Non-pigmented ciliary epithelial cell (primary cell): ENCODE data around the gene ADAMTS16.
"Not testable (repeated sequence)": the region's sequence is repeated elsewhere in the genome, so short reads cannot be mapped to it uniquely, and the experiment has no call there.

Experiments
- DNase-seq: peaks from one replicate; pipeline ENCODE4 v3.0.0-alpha.2; 2010; ENCODE audit warnings: low read depth

Gene ADAMTS16

GRCh38 chr5:5139777-5140478, at the start of gene ADAMTS16:
TSS of gene ADAMTS16 (plus strand) at chr5:5140330. CDS start at chr5:5140468, 138 bp downstream.
- no peak for DNase-seq

GRCh38 chr5:5092149-5092548, 48.0 kb upstream of the ADAMTS16 start:
- no peak for DNase-seq

- no peak for DNase-seq
These were observed 39.5 kb upstream of the ADAMTS16 start for GRCh38 chr5:5100635-5101034.

- DNase-seq: no peak
These were observed 38.5 kb upstream of the ADAMTS16 start for GRCh38 chr5:5101676-5102075.

GRCh38 chr5:5103245-5103644, 36.9 kb upstream of the ADAMTS16 start:
- no peak for DNase-seq

GRCh38 chr5:5104550-5104949, 35.6 kb upstream of the ADAMTS16 start:
- no peak for DNase-seq

GRCh38 chr5:5105531-5105930, 34.6 kb upstream of the ADAMTS16 start:
- no peak for DNase-seq

- no peak for DNase-seq
These were observed 23.2 kb upstream of the ADAMTS16 start for GRCh38 chr5:5116956-5117355.

GRCh38 chr5:5122776-5123175, 17.4 kb upstream of the ADAMTS16 start:
- DNase-seq: no peak

- no peak for DNase-seq
These were observed 15.9 kb upstream of the ADAMTS16 start for GRCh38 chr5:5124231-5124630.

GRCh38 chr5:5126444-5126843, 13.7 kb upstream of the ADAMTS16 start:
- no peak for DNase-seq

- DNase-seq: no peak
These were observed 11.4 kb upstream of the ADAMTS16 start for GRCh38 chr5:5128766-5129165.

GRCh38 chr5:5132234-5132633, 7.9 kb upstream of the ADAMTS16 start:
- DNase-seq: no peak

GRCh38 chr5:5132693-5133295, 7.3 kb upstream of the ADAMTS16 start:
- no peak for DNase-seq

- DNase-seq: no peak
These were observed 6.0 kb upstream of the ADAMTS16 start for GRCh38 chr5:5134107-5134506.

GRCh38 chr5:5135957-5136676, 4.0 kb upstream of the ADAMTS16 start:
- DNase-seq: no peak

GRCh38 chr5:5137851-5138250, 2.3 kb upstream of the ADAMTS16 start:
- not testable (repeated sequence) for DNase-seq

GRCh38 chr5:5139336-5139776, 774 bp upstream of the ADAMTS16 start:
- DNase-seq: no peak

- DNase-seq: no peak
These were observed 579 bp downstream of the ADAMTS16 start for GRCh38 chr5:5140479-5141338.

GRCh38 chr5:5141339-5141599, 1.1 kb downstream of the ADAMTS16 start:
- DNase-seq: no peak

- no peak for DNase-seq
These were observed 1.7 kb downstream of the ADAMTS16 start for GRCh38 chr5:5141625-5142525.
